Fibroblast of lung (primary cell): ENCODE results near the gene ZNF688. TPM values are rescaled to one million over a fixed set of nuclear protein-coding genes. Genes with fewer than 3 reads are reported as not detected.
A peak's percentile ranks its signal among the peaks of the same experiment; 100 is the strongest.

Experiments used
- DNase-seq, 2 donors: peaks; one replicate each; pipeline versions ENCODE4 v3.0.0 to v3.0.0-alpha.2; 2010; ENCODE audit warnings: low read depth in 2 of 2
- H2AFZ ChIP-seq: 2 replicates; pipeline ENCODE4 v1.5.1; 2012; ENCODE audit warnings: low read length, control low read depth, inconsistent platforms
- H3K27ac ChIP-seq: 2 replicates; pipeline ENCODE4 v1.5.1; 2011; ENCODE audit warnings: low read length, control low read depth; ENCODE audit not compliant: insufficient read depth
- H3K27me3 ChIP-seq: 2 replicates; pipeline ENCODE4 v1.5.1; 2011; ENCODE audit warnings: mild to moderate bottlenecking, low read length; ENCODE audit not compliant: control insufficient read depth, insufficient read depth
- H3K36me3 ChIP-seq: 2 replicates; pipeline ENCODE4 v1.5.1; 2011; ENCODE audit warnings: low read length; ENCODE audit not compliant: control insufficient read depth, insufficient read depth
- H3K4me1 ChIP-seq: 2 replicates; pipeline ENCODE4 v1.5.1; 2011; ENCODE audit warnings: low read length; ENCODE audit not compliant: control insufficient read depth, insufficient read depth; ENCODE audit errors: extremely low read depth
- H3K4me2 ChIP-seq: 2 replicates; pipeline ENCODE4 v1.5.1; 2011; ENCODE audit warnings: low read length, control low read depth; ENCODE audit not compliant: insufficient read depth; ENCODE audit errors: extremely low read depth
- H3K4me3 ChIP-seq, 4 experiments: fragments of 200-600 bp in 1 of 4; sonication (generic) in 1 of 4; replicated peaks in 1 of 4; 2 replicates each; pipeline ENCODE4 v1.5.1; 2011 to 2016; ENCODE audit warnings: low read length in 4 of 4, low read depth in 3 of 4, mild to moderate bottlenecking in 3 of 4, control low read depth in 2 of 4, inconsistent platforms in 1 of 4, mixed read lengths in 1 of 4; ENCODE audit not compliant: insufficient read depth in 1 of 4; ENCODE audit errors: control extremely low read depth in 1 of 4
- H3K79me2 ChIP-seq: 2 replicates; pipeline ENCODE4 v1.5.1; 2012; ENCODE audit warnings: mild to moderate bottlenecking, low read length, inconsistent platforms; ENCODE audit not compliant: control insufficient read depth, insufficient read depth
- H3K9ac ChIP-seq: 2 replicates; pipeline ENCODE4 v1.5.1; 2011; ENCODE audit warnings: mild to moderate bottlenecking, low read length, control low read depth; ENCODE audit not compliant: insufficient read depth
- H3K9me3 ChIP-seq: 2 replicates; pipeline ENCODE4 v1.5.1; 2012; ENCODE audit warnings: low read depth, low read length; ENCODE audit not compliant: control insufficient read depth, insufficient read depth
- H4K20me1 ChIP-seq: 2 replicates; pipeline ENCODE4 v1.5.1; 2011; ENCODE audit warnings: low read length; ENCODE audit not compliant: control insufficient read depth, insufficient read depth; ENCODE audit errors: extremely low read depth
- EZH2 ChIP-seq: IDR thresholded peaks from 2 replicates; pipeline ENCODE4 v1.5.1; 2012; ENCODE audit warnings: low read length, control low read depth, mild to moderate bottlenecking; ENCODE audit errors: missing control alignments
- polyA plus RNA-seq, 2 donors: library from polyadenylated mRNA; depleted of rRNA in 1 of 2; stranded (reverse) in 1 of 2; unstranded in 1 of 2; fragments of >200 nt; gene quantifications; 2 replicates each; pipeline ENCODE4 v1.2.1, GENCODE V29; 2011 to 2012; ENCODE audit warnings: missing spikeins in 1 of 2
- total RNA-seq: library from RNA; depleted of rRNA; stranded (reverse); fragments of >200 nt; gene quantifications from 2 replicates; pipeline ENCODE4 v1.2.1, GENCODE V29; 2014
- TF ChIP-seq, protein P1 (sequence below), 2 donors: IDR thresholded peaks in 1 of 2; conservative IDR thresholded peaks in 1 of 2; 1 replicate in 1 of 2; 2 replicates in 1 of 2; pipeline ENCODE4 v1.5.1; 2011 to 2012; ENCODE audit warnings: low read length in 2 of 2, control low read depth in 1 of 2, inconsistent platforms in 1 of 2, low read depth in 1 of 2, mild to moderate bottlenecking in 1 of 2

The ZNF688 gene
- total and polyA plus RNA-seq, 2 donors (not counting 1 experiment from before 2014, with no cell fraction given) = 3.0 to 12.9 TPM

GRCh38 chr16:30609926-30610839 is 38.7 kb upstream of the ZNF688 start, which contains the start of gene ZNF689:
TSS of gene ZNF689 (minus strand) at chr16:30610389. CDS start at chr16:30610041, 348 bp downstream.
- DNase-seq = peak; percentile 93 to 98
- no peak for TF ChIP-seq EZH2
- TF ChIP-seq, protein P1, sequence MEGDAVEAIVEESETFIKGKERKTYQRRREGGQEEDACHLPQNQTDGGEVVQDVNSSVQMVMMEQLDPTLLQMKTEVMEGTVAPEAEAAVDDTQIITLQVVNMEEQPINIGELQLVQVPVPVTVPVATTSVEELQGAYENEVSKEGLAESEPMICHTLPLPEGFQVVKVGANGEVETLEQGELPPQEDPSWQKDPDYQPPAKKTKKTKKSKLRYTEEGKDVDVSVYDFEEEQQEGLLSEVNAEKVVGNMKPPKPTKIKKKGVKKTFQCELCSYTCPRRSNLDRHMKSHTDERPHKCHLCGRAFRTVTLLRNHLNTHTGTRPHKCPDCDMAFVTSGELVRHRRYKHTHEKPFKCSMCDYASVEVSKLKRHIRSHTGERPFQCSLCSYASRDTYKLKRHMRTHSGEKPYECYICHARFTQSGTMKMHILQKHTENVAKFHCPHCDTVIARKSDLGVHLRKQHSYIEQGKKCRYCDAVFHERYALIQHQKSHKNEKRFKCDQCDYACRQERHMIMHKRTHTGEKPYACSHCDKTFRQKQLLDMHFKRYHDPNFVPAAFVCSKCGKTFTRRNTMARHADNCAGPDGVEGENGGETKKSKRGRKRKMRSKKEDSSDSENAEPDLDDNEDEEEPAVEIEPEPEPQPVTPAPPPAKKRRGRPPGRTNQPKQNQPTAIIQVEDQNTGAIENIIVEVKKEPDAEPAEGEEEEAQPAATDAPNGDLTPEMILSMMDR (conservative IDR thresholded peaks at IDR 0.05 in 1 of 2, IDR thresholded peaks at IDR 0.05 in 1 of 2; ENCODE audit: low read depth in 1 of 2, low read length in 2 of 2) = no peak

DNA sequence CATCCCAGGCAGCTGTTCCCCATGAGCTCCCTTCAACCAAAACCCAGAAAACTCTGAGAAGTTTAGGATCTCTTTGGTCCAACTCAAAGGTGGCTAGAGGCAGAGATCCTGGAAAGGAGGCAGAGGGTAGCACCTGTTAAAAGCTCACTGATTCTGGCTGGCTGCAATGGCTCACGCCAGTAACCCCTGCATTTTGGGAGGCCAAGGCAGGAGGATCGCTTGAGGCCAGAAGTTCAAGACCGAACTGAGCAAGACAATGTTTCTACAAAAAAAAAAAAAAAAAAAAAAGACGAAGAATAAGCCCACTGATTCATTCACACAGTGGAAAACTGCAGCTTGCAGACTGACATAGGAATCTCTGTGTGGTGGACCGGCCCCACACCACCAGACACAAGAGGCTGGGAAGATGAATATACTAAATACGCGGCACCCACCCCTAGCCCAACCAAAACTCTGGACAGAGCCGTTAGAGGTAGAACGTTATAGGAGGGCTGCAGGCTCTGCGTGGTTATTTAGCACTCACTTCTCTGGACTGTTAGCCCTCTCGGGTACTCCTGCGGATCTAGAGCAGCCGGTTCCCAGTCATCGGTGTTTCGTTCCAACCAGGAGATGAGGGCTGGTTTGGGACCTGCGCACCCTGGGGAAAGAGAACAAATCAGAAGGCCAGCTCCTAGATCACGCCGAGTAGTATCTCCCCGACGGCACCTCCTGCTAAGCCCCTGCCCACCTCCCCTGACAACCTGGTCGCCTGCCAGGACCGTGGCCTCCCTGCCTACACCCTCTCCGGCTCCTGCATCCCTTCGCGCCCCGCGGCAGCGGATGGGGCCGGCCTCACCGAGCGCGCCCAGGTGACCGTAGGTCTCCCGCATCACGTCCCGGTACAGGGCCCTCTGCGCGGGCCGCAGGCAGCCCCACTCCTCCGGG is 37.8 kb upstream of the ZNF688 start:
- H3K4me2 ChIP-seq = peak overlapping the region; percentile 90
- TF ChIP-seq, protein P1 (conservative IDR thresholded peaks at IDR 0.05 in 1 of 2, IDR thresholded peaks at IDR 0.05 in 1 of 2; ENCODE audit: low read depth in 1 of 2, low read length in 2 of 2) = no peak
- TF ChIP-seq EZH2 = no peak
- peak overlapping the region; percentile 92 for H3K27ac ChIP-seq
- H3K4me3 ChIP-seq = peak overlapping the region; percentile 74 to 88 (median 82)
- peaks cover 6% of the 10 kb centered on the region for H3K36me3 ChIP-seq
- no peaks in the 10 kb centered on the region for H4K20me1 ChIP-seq
- no peaks in the 10 kb centered on the region for H3K79me2 ChIP-seq
- H3K9me3 ChIP-seq = no peaks in the 10 kb centered on the region
- H3K27me3 ChIP-seq = no peaks in the 10 kb centered on the region
- peak overlapping the region; percentile 96 for H3K9ac ChIP-seq
- peak overlapping the region; percentile 37 for H2AFZ ChIP-seq
- H3K4me1 ChIP-seq = peaks cover 2% of the 10 kb centered on the region
- DNase-seq = peak; percentile 42 to 56

More at GRCh38 chr16:30609926-30610839, 38.7 kb upstream of the ZNF688 start, which contains the start of gene ZNF689:
- peaks cover 2% of the 10 kb centered on the region for H3K4me1 ChIP-seq
- H4K20me1 ChIP-seq = no peaks in the 10 kb centered on the region
- H2AFZ ChIP-seq = peak within 1 kb of the TSS; percentile 88
- peak within 1 kb of the TSS; percentile 90 for H3K4me2 ChIP-seq
- H3K9ac ChIP-seq = peak within 1 kb of the TSS; percentile 96
- peak within 1 kb of the TSS; percentile 92 for H3K27ac ChIP-seq
- H3K79me2 ChIP-seq = no peaks in the 10 kb centered on the region
- H3K4me3 ChIP-seq = peak within 1 kb of the TSS; percentile 74 to 88 (median 82)
- no peaks in the 10 kb centered on the region for H3K9me3 ChIP-seq
- no peaks in the 10 kb centered on the region for H3K36me3 ChIP-seq
- H3K27me3 ChIP-seq = no peaks in the 10 kb centered on the region
